ENCODE data around the gene PLD6. TPM values are rescaled to one million over a fixed set of nuclear protein-coding genes. Genes with fewer than 3 reads are reported as not detected.

The PLD6 gene
- total RNA-seq, 1 experiment from 2014 or later: 1.2 TPM

- Mint-ChIP-seq H3K27me3 (ENCODE audit: low read depth) (no peaks in the 10 kb centered on the region), H3K9me3 (no peaks in the 10 kb centered on the region), H3K27ac (no peak overlapping the region), H3K4me1 (peaks cover 12% of the 10 kb centered on the region), H3K4me3 (no peak overlapping the region), H3K36me3 (peaks cover 39% of the 10 kb centered on the region)
- ChIA-PET POLR2A (no interaction called here), CTCF (no interaction called here)
- TF ChIP-seq ZNF416 (CRISPR knock-in tag; IDR thresholded peaks at IDR 0.05) (no peak), NR3C1 (CRISPR knock-in tag; conservative IDR thresholded peaks at IDR 0.05; ENCODE audit: low read depth) (no peak), STAT6 (CRISPR knock-in tag; conservative IDR thresholded peaks at IDR 0.05; ENCODE audit: low read depth) (no peak), ZNF317 (CRISPR knock-in tag; IDR thresholded peaks at IDR 0.05; ENCODE audit: borderline replicate concordance, low read depth) (no peak), RORB (CRISPR knock-in tag; IDR thresholded peaks at IDR 0.05) (no peak), CREB1 (CRISPR knock-in tag; IDR thresholded peaks at IDR 0.05) (no peak)
- TF ChIP-seq, protein P1, sequence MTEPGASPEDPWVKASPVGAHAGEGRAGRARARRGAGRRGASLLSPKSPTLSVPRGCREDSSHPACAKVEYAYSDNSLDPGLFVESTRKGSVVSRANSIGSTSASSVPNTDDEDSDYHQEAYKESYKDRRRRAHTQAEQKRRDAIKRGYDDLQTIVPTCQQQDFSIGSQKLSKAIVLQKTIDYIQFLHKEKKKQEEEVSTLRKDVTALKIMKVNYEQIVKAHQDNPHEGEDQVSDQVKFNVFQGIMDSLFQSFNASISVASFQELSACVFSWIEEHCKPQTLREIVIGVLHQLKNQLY (CRISPR knock-in tag; IDR thresholded peaks at IDR 0.05): no peak
- TF ChIP-seq, protein P2, sequence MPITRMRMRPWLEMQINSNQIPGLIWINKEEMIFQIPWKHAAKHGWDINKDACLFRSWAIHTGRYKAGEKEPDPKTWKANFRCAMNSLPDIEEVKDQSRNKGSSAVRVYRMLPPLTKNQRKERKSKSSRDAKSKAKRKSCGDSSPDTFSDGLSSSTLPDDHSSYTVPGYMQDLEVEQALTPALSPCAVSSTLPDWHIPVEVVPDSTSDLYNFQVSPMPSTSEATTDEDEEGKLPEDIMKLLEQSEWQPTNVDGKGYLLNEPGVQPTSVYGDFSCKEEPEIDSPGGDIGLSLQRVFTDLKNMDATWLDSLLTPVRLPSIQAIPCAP (CRISPR knock-in tag; IDR thresholded peaks at IDR 0.05): no peak
- DNase-seq (ENCODE audit: low spot score): no peak
- no peak for ATAC-seq
Measured at GRCh38 chr17:17180741-17181525, 25.2 kb downstream of the PLD6 start.

DNA sequence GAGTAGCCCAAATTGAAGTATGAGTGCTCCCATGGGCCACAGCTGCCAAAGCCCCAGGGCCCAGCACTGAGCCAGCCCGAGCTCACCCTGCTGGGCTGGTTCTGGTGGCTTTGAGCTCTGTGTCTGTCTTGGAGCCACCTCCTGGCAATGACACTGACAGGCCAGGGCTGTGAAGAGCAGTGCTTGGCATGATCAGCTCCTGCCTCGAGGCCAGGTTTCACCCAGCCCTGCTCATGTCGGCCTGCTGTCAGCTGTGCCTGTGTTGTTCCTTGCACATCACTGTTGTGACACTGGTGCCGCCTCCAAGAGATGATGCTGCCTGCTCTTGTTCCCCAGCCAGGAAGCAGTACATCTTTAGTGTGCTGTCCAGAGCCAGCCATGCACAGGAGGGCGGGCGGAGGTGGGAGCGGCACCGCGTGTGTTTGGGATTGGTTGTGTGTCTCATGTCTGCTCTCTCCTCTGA is 26.0 kb downstream of the PLD6 start:
- Mint-ChIP-seq H3K27me3 (ENCODE audit: low read depth) (no peaks in the 10 kb centered on the region), H3K27ac (no peak overlapping the region), H3K4me3 (no peak overlapping the region), H3K9me3 (no peaks in the 10 kb centered on the region), H3K36me3 (peaks cover 42% of the 10 kb centered on the region), H3K4me1 (peaks cover 6% of the 10 kb centered on the region; the same call in 1 of the 2 replicates)
- ATAC-seq (no peak), DNase-seq (ENCODE audit: low spot score) (no peak)
- ChIA-PET POLR2A (no interaction called here), CTCF (interaction anchor here (0.8 kb wide), 1 partner anchor 38 kb away, joined by 3 read pairs; no protein-coding TSS in a partner anchor)
- TF ChIP-seq FOXK1 (CRISPR knock-in tag; IDR thresholded peaks at IDR 0.05): no peak
- TF ChIP-seq ZNF416 (CRISPR knock-in tag; IDR thresholded peaks at IDR 0.05): no peak
- TF ChIP-seq, protein P3, sequence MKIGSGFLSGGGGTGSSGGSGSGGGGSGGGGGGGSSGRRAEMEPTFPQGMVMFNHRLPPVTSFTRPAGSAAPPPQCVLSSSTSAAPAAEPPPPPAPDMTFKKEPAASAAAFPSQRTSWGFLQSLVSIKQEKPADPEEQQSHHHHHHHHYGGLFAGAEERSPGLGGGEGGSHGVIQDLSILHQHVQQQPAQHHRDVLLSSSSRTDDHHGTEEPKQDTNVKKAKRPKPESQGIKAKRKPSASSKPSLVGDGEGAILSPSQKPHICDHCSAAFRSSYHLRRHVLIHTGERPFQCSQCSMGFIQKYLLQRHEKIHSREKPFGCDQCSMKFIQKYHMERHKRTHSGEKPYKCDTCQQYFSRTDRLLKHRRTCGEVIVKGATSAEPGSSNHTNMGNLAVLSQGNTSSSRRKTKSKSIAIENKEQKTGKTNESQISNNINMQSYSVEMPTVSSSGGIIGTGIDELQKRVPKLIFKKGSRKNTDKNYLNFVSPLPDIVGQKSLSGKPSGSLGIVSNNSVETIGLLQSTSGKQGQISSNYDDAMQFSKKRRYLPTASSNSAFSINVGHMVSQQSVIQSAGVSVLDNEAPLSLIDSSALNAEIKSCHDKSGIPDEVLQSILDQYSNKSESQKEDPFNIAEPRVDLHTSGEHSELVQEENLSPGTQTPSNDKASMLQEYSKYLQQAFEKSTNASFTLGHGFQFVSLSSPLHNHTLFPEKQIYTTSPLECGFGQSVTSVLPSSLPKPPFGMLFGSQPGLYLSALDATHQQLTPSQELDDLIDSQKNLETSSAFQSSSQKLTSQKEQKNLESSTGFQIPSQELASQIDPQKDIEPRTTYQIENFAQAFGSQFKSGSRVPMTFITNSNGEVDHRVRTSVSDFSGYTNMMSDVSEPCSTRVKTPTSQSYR (CRISPR knock-in tag; IDR thresholded peaks at IDR 0.05): no peak
- TF ChIP-seq, protein P4, sequence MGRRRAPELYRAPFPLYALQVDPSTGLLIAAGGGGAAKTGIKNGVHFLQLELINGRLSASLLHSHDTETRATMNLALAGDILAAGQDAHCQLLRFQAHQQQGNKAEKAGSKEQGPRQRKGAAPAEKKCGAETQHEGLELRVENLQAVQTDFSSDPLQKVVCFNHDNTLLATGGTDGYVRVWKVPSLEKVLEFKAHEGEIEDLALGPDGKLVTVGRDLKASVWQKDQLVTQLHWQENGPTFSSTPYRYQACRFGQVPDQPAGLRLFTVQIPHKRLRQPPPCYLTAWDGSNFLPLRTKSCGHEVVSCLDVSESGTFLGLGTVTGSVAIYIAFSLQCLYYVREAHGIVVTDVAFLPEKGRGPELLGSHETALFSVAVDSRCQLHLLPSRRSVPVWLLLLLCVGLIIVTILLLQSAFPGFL (CRISPR knock-in tag; IDR thresholded peaks at IDR 0.05; ENCODE audit: borderline replicate concordance): no peak
- TF ChIP-seq MAX (CRISPR knock-in tag; IDR thresholded peaks at IDR 0.05): no peak
- no peak for TF ChIP-seq ATF1 (CRISPR knock-in tag; IDR thresholded peaks at IDR 0.05)
- TF ChIP-seq TEAD4 (CRISPR knock-in tag; IDR thresholded peaks at IDR 0.05): no peak
- TF ChIP-seq, protein P5, sequence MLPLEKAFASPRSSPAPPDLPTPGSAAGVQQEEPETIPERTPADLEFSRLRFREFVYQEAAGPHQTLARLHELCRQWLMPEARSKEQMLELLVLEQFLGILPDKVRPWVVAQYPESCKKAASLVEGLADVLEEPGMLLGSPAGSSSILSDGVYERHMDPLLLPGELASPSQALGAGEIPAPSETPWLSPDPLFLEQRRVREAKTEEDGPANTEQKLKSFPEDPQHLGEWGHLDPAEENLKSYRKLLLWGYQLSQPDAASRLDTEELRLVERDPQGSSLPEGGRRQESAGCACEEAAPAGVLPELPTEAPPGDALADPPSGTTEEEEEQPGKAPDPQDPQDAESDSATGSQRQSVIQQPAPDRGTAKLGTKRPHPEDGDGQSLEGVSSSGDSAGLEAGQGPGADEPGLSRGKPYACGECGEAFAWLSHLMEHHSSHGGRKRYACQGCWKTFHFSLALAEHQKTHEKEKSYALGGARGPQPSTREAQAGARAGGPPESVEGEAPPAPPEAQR (CRISPR knock-in tag; IDR thresholded peaks at IDR 0.05): no peak
- TF ChIP-seq, protein P6, sequence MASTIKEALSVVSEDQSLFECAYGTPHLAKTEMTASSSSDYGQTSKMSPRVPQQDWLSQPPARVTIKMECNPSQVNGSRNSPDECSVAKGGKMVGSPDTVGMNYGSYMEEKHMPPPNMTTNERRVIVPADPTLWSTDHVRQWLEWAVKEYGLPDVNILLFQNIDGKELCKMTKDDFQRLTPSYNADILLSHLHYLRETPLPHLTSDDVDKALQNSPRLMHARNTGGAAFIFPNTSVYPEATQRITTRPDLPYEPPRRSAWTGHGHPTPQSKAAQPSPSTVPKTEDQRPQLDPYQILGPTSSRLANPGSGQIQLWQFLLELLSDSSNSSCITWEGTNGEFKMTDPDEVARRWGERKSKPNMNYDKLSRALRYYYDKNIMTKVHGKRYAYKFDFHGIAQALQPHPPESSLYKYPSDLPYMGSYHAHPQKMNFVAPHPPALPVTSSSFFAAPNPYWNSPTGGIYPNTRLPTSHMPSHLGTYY (CRISPR knock-in tag; IDR thresholded peaks at IDR 0.05): no peak
- no peak for TF ChIP-seq SP1 (CRISPR knock-in tag; conservative IDR thresholded peaks at IDR 0.05)
- TF ChIP-seq EMX1 (CRISPR knock-in tag; IDR thresholded peaks at IDR 0.05): no peak
- no peak for TF ChIP-seq ZNF138 (CRISPR knock-in tag; conservative IDR thresholded peaks at IDR 0.05)
- no peak for TF ChIP-seq NFATC4 (CRISPR knock-in tag; IDR thresholded peaks at IDR 0.05)
- TF ChIP-seq FOXP1 (CRISPR knock-in tag; IDR thresholded peaks at IDR 0.05; ENCODE audit: borderline replicate concordance): no peak

Measured in WTC11 (cell line).